Kidney epithelial cell (primary cell): ENCODE measurements around the gene NAT9. TPM values are rescaled to one million over a fixed set of nuclear protein-coding genes. Genes with fewer than 3 reads are reported as not detected.
A peak's percentile ranks its signal among the peaks of the same experiment; 100 is the strongest.

ENCODE experiments used
- DNase-seq: peaks from one replicate; pipeline ENCODE4 v3.0.0-alpha.2; 2010; ENCODE audit warnings: low read depth
- H3K27me3 ChIP-seq: 2 replicates; pipeline ENCODE4 v1.6.0; 2011; ENCODE audit warnings: low read length; ENCODE audit not compliant: control insufficient read depth, insufficient read depth
- H3K36me3 ChIP-seq: 2 replicates; pipeline ENCODE4 v1.5.1; 2011; ENCODE audit warnings: low read length; ENCODE audit not compliant: control insufficient read depth, insufficient read depth
- H3K4me3 ChIP-seq: 2 replicates; pipeline ENCODE4 v1.5.1; 2011; ENCODE audit warnings: low read depth, mild to moderate bottlenecking, control low read depth, low read length
- total RNA-seq: library from RNA; depleted of rRNA; stranded (reverse); fragments of >200 nt; gene quantifications from 2 replicates; pipeline ENCODE4 v1.2.3, GENCODE V29; 2015
- TF ChIP-seq, protein P1 (sequence below): IDR thresholded peaks from 2 replicates; pipeline ENCODE4 v1.5.1; 2011; ENCODE audit warnings: mild to moderate bottlenecking, moderate library complexity, low read length, control low read depth, inconsistent platforms; ENCODE audit not compliant: insufficient read depth, poor library complexity, severe bottlenecking

NAT9 gene, protein sequence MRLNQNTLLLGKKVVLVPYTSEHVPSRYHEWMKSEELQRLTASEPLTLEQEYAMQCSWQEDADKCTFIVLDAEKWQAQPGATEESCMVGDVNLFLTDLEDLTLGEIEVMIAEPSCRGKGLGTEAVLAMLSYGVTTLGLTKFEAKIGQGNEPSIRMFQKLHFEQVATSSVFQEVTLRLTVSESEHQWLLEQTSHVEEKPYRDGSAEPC
- 30.7 and 31.6 TPM in 2 replicates for total RNA-seq

GRCh38 chr17:74776044-74776962, at the start of gene NAT9:
Gene NAT9 (minus strand): TSS chr17:74776345. CDS start chr17:74775698, 647 bp downstream.
- Histone ChIP-seq H3K4me3 (peak within 1 kb of the TSS; percentile 59), H3K36me3 (peaks cover 2% of the 10 kb centered on the region), H3K27me3 (no peaks in the 10 kb centered on the region)
- peak; percentile 67 for DNase-seq
- TF ChIP-seq, protein P1, sequence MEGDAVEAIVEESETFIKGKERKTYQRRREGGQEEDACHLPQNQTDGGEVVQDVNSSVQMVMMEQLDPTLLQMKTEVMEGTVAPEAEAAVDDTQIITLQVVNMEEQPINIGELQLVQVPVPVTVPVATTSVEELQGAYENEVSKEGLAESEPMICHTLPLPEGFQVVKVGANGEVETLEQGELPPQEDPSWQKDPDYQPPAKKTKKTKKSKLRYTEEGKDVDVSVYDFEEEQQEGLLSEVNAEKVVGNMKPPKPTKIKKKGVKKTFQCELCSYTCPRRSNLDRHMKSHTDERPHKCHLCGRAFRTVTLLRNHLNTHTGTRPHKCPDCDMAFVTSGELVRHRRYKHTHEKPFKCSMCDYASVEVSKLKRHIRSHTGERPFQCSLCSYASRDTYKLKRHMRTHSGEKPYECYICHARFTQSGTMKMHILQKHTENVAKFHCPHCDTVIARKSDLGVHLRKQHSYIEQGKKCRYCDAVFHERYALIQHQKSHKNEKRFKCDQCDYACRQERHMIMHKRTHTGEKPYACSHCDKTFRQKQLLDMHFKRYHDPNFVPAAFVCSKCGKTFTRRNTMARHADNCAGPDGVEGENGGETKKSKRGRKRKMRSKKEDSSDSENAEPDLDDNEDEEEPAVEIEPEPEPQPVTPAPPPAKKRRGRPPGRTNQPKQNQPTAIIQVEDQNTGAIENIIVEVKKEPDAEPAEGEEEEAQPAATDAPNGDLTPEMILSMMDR = no peak

GRCh38 chr17:74824961-74825627, 48.9 kb upstream of the NAT9 start:
- H3K4me3 ChIP-seq = no peak overlapping the region
- no peak for DNase-seq
- TF ChIP-seq, protein P1 = no peak
- no peaks in the 10 kb centered on the region for H3K36me3 ChIP-seq
- H3K27me3 ChIP-seq = no peaks in the 10 kb centered on the region

GRCh38 chr17:74822939-74823367, 46.8 kb upstream of the NAT9 start:
- Histone ChIP-seq H3K36me3 (no peaks in the 10 kb centered on the region), H3K27me3 (no peaks in the 10 kb centered on the region), H3K4me3 (no peak overlapping the region)
- no peak for DNase-seq
- TF ChIP-seq, protein P1 = no peak

GRCh38 chr17:74822335-74822938, 46.3 kb upstream of the NAT9 start:
- Histone ChIP-seq H3K27me3 (no peaks in the 10 kb centered on the region), H3K36me3 (no peaks in the 10 kb centered on the region), H3K4me3 (no peak overlapping the region)
- no peak for DNase-seq
- TF ChIP-seq, protein P1 = no peak

GRCh38 chr17:74821655-74822334, 45.6 kb upstream of the NAT9 start:
- no peak for DNase-seq
- Histone ChIP-seq H3K27me3 (no peaks in the 10 kb centered on the region), H3K4me3 (no peak overlapping the region), H3K36me3 (no peaks in the 10 kb centered on the region)
- TF ChIP-seq, protein P1 = no peak
